T-cell (primary cell): ENCODE measurements around the gene RB1. TPM values are rescaled to one million over a fixed set of nuclear protein-coding genes. Genes with fewer than 3 reads are reported as not detected.

Source experiments
- total RNA-seq, 35 experiments: library from RNA in 6 of 35; stranded (reverse) in 6 of 35; fragments of 120-200 nt in 1 of 35; gene quantifications; one replicate each; pipeline versions ENCODE4 v1.2.1 to v1.2.4 and lab custom pipeline; 2013 to 2026

Gene RB1
- total RNA-seq, 5 donors from 2014 or later (not counting 1 experiment from before 2014, with no cell fraction given) = 17.8 to 26.6 (median 24.0) TPM

Other genes with a start within 250 kb of the RB1 start
- 10 to 100 TPM; 43.7 to 51.3 (median 45.7) TPM for gene MED4, start 208.6 kb upstream of the RB1 start, total RNA-seq
- gene ITM2B, start 70.5 kb upstream of the RB1 start, total RNA-seq = 100 to 1,000 TPM; 347 to 539 (median 452) TPM
- gene LPAR6, start 109.4 kb downstream of the RB1 start, total RNA-seq = 10 to 100 TPM; 36.0 to 93.5 (median 62.7) TPM
- 10 to 100 TPM; 10.4 to 19.7 (median 16.2) TPM for gene RCBTB2, start 229.3 kb downstream of the RB1 start, total RNA-seq